ENCODE results near the gene ASB18.

The ASB18 gene

GRCh38 chr2:236209535-236209934 is 54.7 kb downstream of the ASB18 start:
- H4K8ac ChIP-seq (ENCODE audit: low read depth, low read length): no peak overlapping the region
- WGBS (ENCODE audit: extremely low coverage, insufficient coverage, low lambda C conversion rate): no CpG with 5 or more reads among the region's 6 CpGs

GRCh38 chr2:236208019-236208926 is 55.9 kb downstream of the ASB18 start:
- Histone ChIP-seq H3K9ac (ENCODE audit: low read length) (no peak overlapping the region), H2BK15ac (replicated peaks; ENCODE audit: low read depth) (no peak overlapping the region), H3K27ac (ENCODE audit: low read depth, low read length) (no peak overlapping the region), H3K4me1 (ENCODE audit: control insufficient read depth, low read depth, low read length) (no peaks in the 10 kb centered on the region), H3K4me2 (ENCODE audit: low read length) (no peak overlapping the region), H4K8ac (ENCODE audit: low read depth, low read length) (no peak overlapping the region), H3K56ac (ENCODE audit: low read length) (no peak overlapping the region), H3K4me3 (ENCODE audit: low read length) (no peak overlapping the region), H3K4ac (ENCODE audit: low read depth, low read length) (no peak overlapping the region), H3K79me2 (ENCODE audit: control insufficient read depth, insufficient read depth, low read length) (no peaks in the 10 kb centered on the region), H3K36me3 (ENCODE audit: control insufficient read depth, insufficient read depth, low read length) (no peaks in the 10 kb centered on the region), H2AK5ac (ENCODE audit: low read length) (no peak overlapping the region), H4K5ac (ENCODE audit: low read length) (no peak overlapping the region), H2BK120ac (ENCODE audit: low read depth, low read length) (no peak overlapping the region), H3K23ac (ENCODE audit: low read length) (no peak overlapping the region), H3K79me1 (ENCODE audit: low read length) (no peaks in the 10 kb centered on the region), H2BK5ac (ENCODE audit: low read length) (no peak overlapping the region), H3K27me3 (ENCODE audit: insufficient read depth, low read length, poor library complexity) (no peaks in the 10 kb centered on the region), H3K18ac (ENCODE audit: low read length) (no peak overlapping the region)
- no CpG with 5 or more reads among the region's 28 CpGs for WGBS (ENCODE audit: extremely low coverage, insufficient coverage, low lambda C conversion rate)
- DNase-seq: peak; percentile 25

More at GRCh38 chr2:236209535-236209934, 54.7 kb downstream of the ASB18 start:
- H3K9ac ChIP-seq (ENCODE audit: low read length): no peak overlapping the region
- H3K4ac ChIP-seq (ENCODE audit: low read depth, low read length): no peak overlapping the region
- H3K56ac ChIP-seq (ENCODE audit: low read length): no peak overlapping the region
- H3K79me2 ChIP-seq (ENCODE audit: control insufficient read depth, insufficient read depth, low read length): no peaks in the 10 kb centered on the region
- H2BK15ac ChIP-seq (replicated peaks; ENCODE audit: low read depth): no peak overlapping the region
- H3K36me3 ChIP-seq (ENCODE audit: control insufficient read depth, insufficient read depth, low read length): no peaks in the 10 kb centered on the region
- no peak overlapping the region for H3K23ac ChIP-seq (ENCODE audit: low read length)
- peak; percentile 97 for DNase-seq
- H2BK120ac ChIP-seq (ENCODE audit: low read depth, low read length): no peak overlapping the region
- H2BK5ac ChIP-seq (ENCODE audit: low read length): no peak overlapping the region
- no peak overlapping the region for H3K18ac ChIP-seq (ENCODE audit: low read length)
- H3K79me1 ChIP-seq (ENCODE audit: low read length): no peaks in the 10 kb centered on the region
- H3K27me3 ChIP-seq (ENCODE audit: insufficient read depth, low read length, poor library complexity): no peaks in the 10 kb centered on the region
- no peak overlapping the region for H3K4me3 ChIP-seq (ENCODE audit: low read length)
- no peak overlapping the region for H3K27ac ChIP-seq (ENCODE audit: low read depth, low read length)
- no peak overlapping the region for H4K5ac ChIP-seq (ENCODE audit: low read length)
- no peak overlapping the region for H2AK5ac ChIP-seq (ENCODE audit: low read length)
- no peak overlapping the region for H3K4me2 ChIP-seq (ENCODE audit: low read length)
- H3K4me1 ChIP-seq (ENCODE audit: control insufficient read depth, low read depth, low read length): no peaks in the 10 kb centered on the region

- H2AK5ac ChIP-seq (ENCODE audit: low read length): no peak overlapping the region
- no peak overlapping the region for H2BK120ac ChIP-seq (ENCODE audit: low read depth, low read length)
- H4K5ac ChIP-seq (ENCODE audit: low read length): no peak overlapping the region
- no peak overlapping the region for H3K4me2 ChIP-seq (ENCODE audit: low read length)
- no peak overlapping the region for H3K56ac ChIP-seq (ENCODE audit: low read length)
- H3K23ac ChIP-seq (ENCODE audit: low read length): no peak overlapping the region
- WGBS (ENCODE audit: extremely low coverage, insufficient coverage, low lambda C conversion rate): no CpG with 5 or more reads among the region's 11 CpGs
- no peaks in the 10 kb centered on the region for H3K79me2 ChIP-seq (ENCODE audit: control insufficient read depth, insufficient read depth, low read length)
- no peaks in the 10 kb centered on the region for H3K36me3 ChIP-seq (ENCODE audit: control insufficient read depth, insufficient read depth, low read length)
- no peak overlapping the region for H3K4ac ChIP-seq (ENCODE audit: low read depth, low read length)
- H3K4me1 ChIP-seq (ENCODE audit: control insufficient read depth, low read depth, low read length): no peaks in the 10 kb centered on the region
- no peak for DNase-seq
- H2BK5ac ChIP-seq (ENCODE audit: low read length): no peak overlapping the region
- H4K8ac ChIP-seq (ENCODE audit: low read depth, low read length): no peak overlapping the region
- no peak overlapping the region for H3K18ac ChIP-seq (ENCODE audit: low read length)
- H2BK15ac ChIP-seq (replicated peaks; ENCODE audit: low read depth): no peak overlapping the region
- no peaks in the 10 kb centered on the region for H3K27me3 ChIP-seq (ENCODE audit: insufficient read depth, low read length, poor library complexity)
- H3K79me1 ChIP-seq (ENCODE audit: low read length): no peaks in the 10 kb centered on the region
- H3K27ac ChIP-seq (ENCODE audit: low read depth, low read length): no peak overlapping the region
- H3K4me3 ChIP-seq (ENCODE audit: low read length): no peak overlapping the region
- H3K9ac ChIP-seq (ENCODE audit: low read length): no peak overlapping the region
Measured at GRCh38 chr2:236207472-236207871, 56.7 kb downstream of the ASB18 start.

GRCh38 chr2:236205867-236206645 is 58.1 kb downstream of the ASB18 start:
- H2BK120ac ChIP-seq (ENCODE audit: low read depth, low read length): no peak overlapping the region
- H3K4me1 ChIP-seq (ENCODE audit: control insufficient read depth, low read depth, low read length): no peaks in the 10 kb centered on the region
- H3K4ac ChIP-seq (ENCODE audit: low read depth, low read length): no peak overlapping the region
- H3K18ac ChIP-seq (ENCODE audit: low read length): no peak overlapping the region
- H4K8ac ChIP-seq (ENCODE audit: low read depth, low read length): no peak overlapping the region
- H4K5ac ChIP-seq (ENCODE audit: low read length): no peak overlapping the region
- H3K4me2 ChIP-seq (ENCODE audit: low read length): no peak overlapping the region
- WGBS (ENCODE audit: extremely low coverage, insufficient coverage, low lambda C conversion rate): no CpG with 5 or more reads among the region's 2 CpGs
- no peak for DNase-seq
- H3K27me3 ChIP-seq (ENCODE audit: insufficient read depth, low read length, poor library complexity): no peaks in the 10 kb centered on the region
- no peaks in the 10 kb centered on the region for H3K36me3 ChIP-seq (ENCODE audit: control insufficient read depth, insufficient read depth, low read length)
- H2BK5ac ChIP-seq (ENCODE audit: low read length): no peak overlapping the region
- H3K23ac ChIP-seq (ENCODE audit: low read length): no peak overlapping the region
- no peaks in the 10 kb centered on the region for H3K79me1 ChIP-seq (ENCODE audit: low read length)
- no peak overlapping the region for H3K4me3 ChIP-seq (ENCODE audit: low read length)
- no peak overlapping the region for H3K27ac ChIP-seq (ENCODE audit: low read depth, low read length)
- H3K56ac ChIP-seq (ENCODE audit: low read length): no peak overlapping the region
- no peaks in the 10 kb centered on the region for H3K79me2 ChIP-seq (ENCODE audit: control insufficient read depth, insufficient read depth, low read length)
- no peak overlapping the region for H2BK15ac ChIP-seq (replicated peaks; ENCODE audit: low read depth)
- H2AK5ac ChIP-seq (ENCODE audit: low read length): no peak overlapping the region
- H3K9ac ChIP-seq (ENCODE audit: low read length): no peak overlapping the region

- Histone ChIP-seq H3K4me1 (ENCODE audit: control insufficient read depth, low read depth, low read length) (no peaks in the 10 kb centered on the region), H2BK5ac (ENCODE audit: low read length) (no peak overlapping the region), H4K5ac (ENCODE audit: low read length) (no peak overlapping the region), H3K79me1 (ENCODE audit: low read length) (no peaks in the 10 kb centered on the region), H3K4me3 (ENCODE audit: low read length) (no peak overlapping the region), H3K56ac (ENCODE audit: low read length) (no peak overlapping the region), H3K36me3 (ENCODE audit: control insufficient read depth, insufficient read depth, low read length) (no peaks in the 10 kb centered on the region), H3K4ac (ENCODE audit: low read depth, low read length) (no peak overlapping the region), H3K4me2 (ENCODE audit: low read length) (no peak overlapping the region), H3K18ac (ENCODE audit: low read length) (no peak overlapping the region), H3K9ac (ENCODE audit: low read length) (no peak overlapping the region), H2BK120ac (ENCODE audit: low read depth, low read length) (no peak overlapping the region), H3K79me2 (ENCODE audit: control insufficient read depth, insufficient read depth, low read length) (no peaks in the 10 kb centered on the region), H4K8ac (ENCODE audit: low read depth, low read length) (no peak overlapping the region), H3K27ac (ENCODE audit: low read depth, low read length) (no peak overlapping the region), H3K23ac (ENCODE audit: low read length) (no peak overlapping the region), H2BK15ac (replicated peaks; ENCODE audit: low read depth) (no peak overlapping the region), H3K27me3 (ENCODE audit: insufficient read depth, low read length, poor library complexity) (no peaks in the 10 kb centered on the region), H2AK5ac (ENCODE audit: low read length) (no peak overlapping the region)
- no CpG with 5 or more reads among the region's 5 CpGs for WGBS (ENCODE audit: extremely low coverage, insufficient coverage, low lambda C conversion rate)
- no peak for DNase-seq
Measured at GRCh38 chr2:236204953-236205352, 59.3 kb downstream of the ASB18 start.
